K562 treated with DMSO at 1 percent for 12 hours (cell line): ENCODE measurements around the gene KCNJ2. TPM values are rescaled to one million over a fixed set of nuclear protein-coding genes. Genes with fewer than 3 reads are reported as not detected.

Source experiments
- total RNA-seq: library from RNA; unstranded; fragments of 300-600 nt; gene quantifications from 2 replicates; pipeline ENCODE4 v1.2.3, GENCODE V29; 2022; ENCODE audit not compliant: insufficient read depth

KCNJ2 gene
- total RNA-seq, result not detected in 2 replicates

GRCh38 chr17:70168977-70169708, at the start of gene KCNJ2:
TSS of gene KCNJ2 (plus strand) at chr17:70169532. CDS start at chr17:70175040, 5,508 bp downstream.

Other genes with a start within 250 kb of the KCNJ2 start
- gene KCNJ16, start 94.3 kb upstream of the KCNJ2 start, total RNA-seq, result not detected in 2 replicates